Renal cortex interstitium (tissue), 11 donors: ENCODE measurements around the gene WDR1. TPM values are rescaled to one million over a fixed set of nuclear protein-coding genes. Genes with fewer than 3 reads are reported as not detected.

Source experiments
- DNase-seq, 11 donors: peaks; one replicate each; pipeline ENCODE4 v3.0.0-alpha.2; 2013; ENCODE audit warnings: low read depth in 9 of 11, low spot score in 4 of 11; ENCODE audit errors: extremely low read depth in 1 of 11
- polyA plus RNA-seq, 3 donors: library from polyadenylated mRNA; unstranded; fragments of 120-200 nt; gene quantifications; one replicate each; pipeline ENCODE4 v1.2.1, GENCODE V29; 2013; ENCODE audit not compliant: insufficient read length in 3 of 3

The WDR1 gene
- polyA plus RNA-seq, 3 donors = 185 to 200 (median 191) TPM

DNA sequence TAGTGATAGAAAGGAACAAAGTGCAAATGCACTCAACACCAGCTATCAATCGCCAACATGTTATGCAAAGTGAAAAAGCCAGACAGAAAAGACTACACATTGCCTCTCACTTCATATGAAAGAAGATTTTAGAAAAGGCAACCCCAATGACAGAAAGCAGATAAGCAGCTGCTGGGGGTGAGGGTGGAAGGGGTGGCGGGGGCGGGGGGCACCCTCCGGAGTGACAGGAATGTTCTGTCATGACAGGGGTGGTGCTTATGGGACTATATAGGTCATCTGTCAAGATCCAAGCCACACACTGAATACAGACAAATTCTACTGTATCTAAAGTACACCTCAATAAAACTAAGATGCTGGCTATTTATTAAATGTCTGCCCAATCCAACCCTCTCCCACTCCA lies 10.7 kb downstream of the WDR1 start:
- DNase-seq = no peak

DNA sequence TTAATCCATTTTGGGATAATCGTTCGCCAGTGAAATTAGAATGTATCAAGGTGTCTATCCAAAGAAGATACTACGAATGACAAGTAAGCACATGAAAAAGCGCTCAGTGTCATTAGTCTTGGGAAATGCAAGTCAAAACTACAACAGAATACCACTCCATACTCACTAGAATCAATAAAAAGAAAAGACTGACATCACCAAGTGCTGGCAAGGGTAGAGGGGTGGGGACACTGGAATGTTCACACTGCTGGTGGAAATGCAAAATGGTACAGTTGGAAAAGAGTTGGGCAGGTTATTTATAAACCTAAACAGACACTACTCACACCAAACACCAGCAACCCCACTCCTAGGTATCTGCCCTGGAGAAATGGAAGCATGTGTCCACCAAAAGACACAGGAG lies 11.2 kb downstream of the WDR1 start:
- DNase-seq = no peak

DNA sequence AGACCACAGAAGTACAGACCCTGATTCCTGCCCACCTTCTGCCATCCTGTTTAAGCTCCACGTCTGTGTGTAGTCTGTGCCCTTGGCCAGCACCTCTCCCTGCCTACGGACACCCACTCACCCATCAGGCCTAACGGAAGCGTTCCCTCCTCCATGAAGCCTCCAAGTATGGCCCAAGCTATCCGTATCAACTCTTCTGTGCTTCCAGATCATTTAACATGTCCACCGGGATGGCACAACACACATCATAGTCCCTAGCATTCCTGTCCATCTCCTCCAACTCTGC lies 11.7 kb downstream of the WDR1 start:
- no peak for DNase-seq

DNA sequence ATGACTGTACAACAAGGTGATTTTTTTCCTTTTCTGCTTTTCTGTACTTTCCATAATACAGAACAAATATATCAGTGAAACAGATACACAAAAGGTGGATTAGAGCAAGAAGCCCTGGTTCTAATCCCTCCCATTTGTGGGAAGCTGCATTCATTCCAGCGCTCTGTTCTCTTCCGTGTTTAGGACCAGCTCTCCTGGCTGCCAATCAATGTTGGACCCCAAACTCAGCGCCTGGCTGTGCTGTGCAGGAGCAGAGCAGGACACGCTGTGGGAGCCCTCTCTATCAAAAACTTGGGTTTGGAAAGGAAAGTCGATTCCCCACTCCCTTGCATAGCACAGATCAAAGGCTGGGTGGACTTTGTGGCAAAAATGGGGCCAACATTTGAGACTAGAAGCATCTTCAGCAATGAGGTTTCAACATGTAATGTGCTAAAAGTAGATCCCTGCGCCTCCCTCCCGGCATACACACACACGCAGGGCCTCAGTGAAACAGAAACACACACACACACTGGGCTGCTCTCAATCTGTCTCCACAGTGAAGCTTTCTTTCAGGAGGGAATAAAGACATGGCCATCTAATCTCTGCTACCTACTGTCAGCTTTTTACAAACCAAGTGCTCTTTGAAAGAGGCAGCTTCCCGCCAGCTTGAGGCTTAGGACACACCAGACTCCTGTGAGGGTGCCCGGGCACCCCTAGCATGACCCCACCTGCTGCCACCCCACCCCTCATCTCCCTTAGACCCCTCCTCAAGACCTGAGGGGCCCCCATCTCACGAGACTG lies 12.2 kb downstream of the WDR1 start:
- no peak for DNase-seq

DNA sequence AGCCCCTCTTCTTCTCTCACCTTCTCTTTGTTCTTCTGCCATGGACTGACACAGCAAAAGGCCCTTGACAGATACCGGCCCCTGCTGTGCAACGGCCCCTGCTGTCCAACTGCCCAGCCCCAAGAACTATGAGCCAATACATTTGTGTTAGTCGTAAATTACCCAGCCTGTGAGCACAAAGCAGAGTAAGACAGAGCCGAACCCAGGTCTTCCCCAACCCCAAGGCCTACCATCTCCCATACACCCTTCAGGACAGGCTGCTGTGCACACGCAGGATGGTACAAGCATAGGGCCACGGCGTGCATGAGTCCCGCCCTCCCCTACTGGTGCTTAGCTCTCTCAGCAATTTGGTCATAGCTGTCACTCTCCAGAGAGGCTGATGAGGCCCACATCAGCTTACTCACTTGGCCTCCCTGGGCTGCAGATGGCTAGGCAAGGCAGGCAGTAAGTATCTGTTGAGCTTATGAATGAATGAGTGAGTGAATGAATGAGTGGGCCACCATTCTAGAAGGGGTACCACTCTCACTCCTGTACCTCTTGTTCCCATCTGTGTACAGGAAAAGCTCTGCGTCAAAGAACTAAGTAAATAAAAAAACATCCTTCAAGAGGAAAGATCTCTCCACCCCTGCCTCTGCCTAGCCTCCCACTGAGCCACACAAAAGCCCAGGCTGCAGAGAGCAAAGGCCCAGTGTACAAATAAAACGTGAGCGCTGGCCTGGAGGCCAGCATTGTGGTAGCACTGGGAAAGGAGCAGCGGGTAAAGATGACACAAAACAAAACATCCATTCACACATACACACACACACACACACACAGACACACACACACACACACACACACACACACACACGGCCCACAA lies 13.9 kb downstream of the WDR1 start:
- no peak for DNase-seq

DNA sequence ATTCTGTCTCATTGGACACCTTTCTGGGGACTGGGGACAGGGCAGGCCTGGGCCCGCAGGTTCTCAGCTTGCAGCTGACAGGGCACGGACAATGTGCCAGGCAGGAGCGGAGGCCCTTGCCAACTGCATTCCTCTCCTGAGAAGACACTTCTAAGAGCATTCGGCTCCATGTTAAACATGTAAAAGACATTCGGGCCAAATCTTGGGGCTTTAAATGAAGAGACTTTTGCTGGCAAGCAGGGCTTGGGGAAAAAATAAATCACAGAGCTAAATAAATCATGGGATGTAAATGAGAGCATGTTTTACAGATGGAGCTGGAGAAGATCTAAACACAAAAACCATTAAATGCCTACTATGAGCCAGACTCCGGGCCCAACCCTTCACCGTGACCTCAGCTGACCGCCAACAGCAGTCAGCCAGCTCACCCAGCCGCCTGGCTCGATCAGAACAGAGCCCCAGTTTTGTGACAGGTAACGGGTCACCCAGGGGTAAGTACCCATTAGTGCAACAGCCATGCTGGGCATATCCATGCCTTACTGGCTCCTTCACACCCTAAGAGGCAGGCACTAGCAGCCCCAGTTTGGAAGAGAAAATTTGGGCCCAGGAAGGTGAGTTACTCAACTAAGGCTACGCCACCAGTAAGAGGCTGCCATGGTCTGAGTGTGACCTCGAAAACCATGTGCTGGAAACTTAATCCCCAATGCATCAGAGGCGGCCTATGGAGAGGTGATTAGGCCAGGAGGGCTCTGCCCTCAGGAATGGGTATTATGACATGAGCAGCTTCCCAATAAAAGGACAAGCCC lies 14.7 kb downstream of the WDR1 start:
- no peak for DNase-seq

DNA sequence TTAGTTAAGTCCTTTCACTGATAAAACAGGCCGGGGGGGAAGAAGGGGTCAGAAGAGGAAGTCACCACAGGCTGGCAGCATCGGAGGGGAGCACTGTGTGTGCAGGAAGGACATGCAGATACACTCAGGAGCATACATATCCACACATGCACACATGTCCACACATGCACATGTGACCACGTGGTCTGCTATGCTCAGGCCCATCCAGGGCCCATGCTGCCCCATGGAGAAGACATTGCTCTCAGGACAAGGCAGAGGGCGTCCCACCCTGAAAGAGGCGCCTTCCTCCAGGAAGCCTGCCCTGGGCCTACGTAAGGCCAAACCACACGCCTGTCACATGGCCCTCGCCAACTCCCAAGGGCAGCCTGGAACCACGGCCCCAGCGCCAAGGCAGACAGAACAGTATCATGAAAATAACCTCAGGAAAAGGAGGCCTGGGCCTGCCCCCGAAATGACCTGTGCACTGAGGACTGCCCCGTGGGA lies 15.8 kb downstream of the WDR1 start:
- DNase-seq = no peak

DNA sequence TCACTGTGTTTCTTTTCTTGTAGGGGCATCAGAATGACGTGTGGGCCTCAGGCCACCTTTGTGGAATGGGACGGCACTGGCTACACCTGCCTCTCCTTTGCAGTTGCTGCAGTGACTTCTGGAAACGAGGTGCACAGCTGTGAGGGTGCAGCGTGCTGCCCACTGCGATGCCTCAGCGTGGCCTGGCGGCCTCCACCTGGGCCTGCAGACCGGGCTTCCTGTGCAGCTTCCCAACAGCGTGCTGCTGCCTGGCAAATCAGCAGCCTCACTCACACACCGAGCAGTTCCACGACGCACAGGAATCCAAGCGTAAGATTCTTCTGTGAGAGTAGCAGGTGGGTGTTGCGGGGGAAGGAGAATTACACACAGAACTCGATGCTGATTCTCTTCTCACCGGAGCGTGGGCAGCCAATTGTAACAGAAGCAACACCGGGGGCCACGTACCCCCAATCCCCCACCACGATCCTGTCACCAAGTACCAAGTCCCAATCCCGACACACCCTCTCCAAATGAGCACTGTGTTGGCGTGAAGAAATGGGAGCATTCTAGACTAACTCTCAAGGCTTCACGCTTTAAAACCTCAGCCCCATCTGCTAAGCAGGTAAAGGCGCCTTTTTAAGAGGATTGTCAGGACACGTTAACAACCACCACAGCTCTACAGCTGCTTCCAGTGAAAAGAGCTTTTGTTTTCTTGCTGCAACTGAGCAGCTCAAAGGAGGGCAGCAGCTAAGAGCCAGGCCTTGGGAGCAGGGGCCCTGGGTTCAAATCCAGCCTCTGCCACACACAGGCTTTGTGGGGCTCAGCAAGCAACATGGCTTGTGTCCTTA lies 16.9 kb downstream of the WDR1 start:
- no peak for DNase-seq

DNA sequence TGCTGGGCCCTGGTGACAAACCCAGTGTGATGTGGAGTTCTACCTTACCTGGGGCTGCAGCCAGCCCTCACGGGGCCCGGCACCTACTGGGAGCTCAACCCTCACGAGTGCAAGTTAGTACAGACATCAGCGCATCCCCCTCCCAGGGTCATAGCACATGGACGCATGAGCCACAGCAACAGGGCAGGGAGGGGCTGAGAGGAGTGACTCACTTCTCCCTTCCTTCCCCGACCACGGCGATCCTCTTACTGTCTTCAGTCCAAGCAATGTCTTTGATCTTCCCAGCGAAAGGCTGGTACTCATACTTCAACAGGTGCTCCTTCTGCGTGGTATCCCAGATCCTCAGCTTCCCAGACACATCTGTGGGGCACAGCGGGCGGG lies 17.8 kb downstream of the WDR1 start:
- DNase-seq = no peak

DNA sequence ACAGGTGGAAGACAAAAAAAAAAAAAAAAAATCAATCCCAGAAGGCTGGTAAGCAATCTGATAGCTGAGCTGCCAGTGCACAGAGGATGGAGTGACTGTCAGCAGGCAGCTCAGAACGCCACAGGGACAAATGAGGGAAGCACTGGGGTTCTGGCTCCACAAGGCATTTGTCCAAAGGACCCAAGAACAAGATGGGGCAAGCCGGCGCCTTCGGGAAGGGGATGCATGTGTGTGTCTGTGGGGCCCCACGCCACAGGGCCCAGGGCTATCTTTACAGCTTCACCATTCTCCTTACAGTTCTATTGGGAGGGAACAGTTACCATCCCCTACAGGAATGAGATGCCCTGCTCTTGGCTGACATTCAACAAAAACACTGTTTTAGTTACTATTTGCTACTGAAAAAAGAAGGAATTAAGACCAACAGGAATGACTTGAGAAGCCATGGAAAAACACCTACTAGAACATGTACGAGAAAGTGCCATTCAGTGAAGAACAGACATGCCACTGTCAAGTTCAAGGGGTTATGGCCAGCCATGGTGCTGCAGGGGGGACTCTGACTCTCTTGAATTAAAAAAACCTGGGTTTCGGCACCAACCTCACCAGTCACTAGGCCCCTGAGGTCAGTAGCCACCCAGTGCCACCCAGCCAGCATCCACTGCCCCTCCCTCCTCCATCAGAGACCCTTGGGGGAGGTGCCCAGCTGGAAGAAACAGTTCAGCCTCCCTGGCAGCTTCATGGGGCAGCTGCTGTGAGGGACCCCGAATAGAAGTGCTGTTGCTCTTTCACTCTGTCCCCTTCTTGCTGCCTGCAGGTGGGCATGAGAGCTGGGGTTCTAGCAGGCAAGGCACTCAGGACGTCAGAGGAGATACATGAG lies 18.5 kb downstream of the WDR1 start:
- DNase-seq = no peak

DNA sequence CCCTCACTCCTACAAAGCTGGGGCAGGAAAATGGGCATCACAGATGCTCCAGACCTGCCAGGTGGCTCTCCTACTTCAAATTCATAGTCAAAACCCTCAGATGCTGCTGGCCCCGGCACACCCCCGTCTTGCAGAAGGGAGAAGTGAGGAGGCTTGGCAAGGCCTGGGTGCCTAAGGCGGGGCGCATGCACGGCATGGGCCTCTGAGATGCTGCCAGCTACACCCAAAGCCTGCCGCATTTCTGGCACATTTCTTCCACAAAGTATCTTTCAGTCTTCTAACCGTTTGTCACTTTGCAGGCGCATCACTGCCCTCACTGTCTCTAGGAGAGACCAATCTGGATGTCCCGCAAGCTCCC lies 19.6 kb downstream of the WDR1 start:
- DNase-seq = no peak

DNA sequence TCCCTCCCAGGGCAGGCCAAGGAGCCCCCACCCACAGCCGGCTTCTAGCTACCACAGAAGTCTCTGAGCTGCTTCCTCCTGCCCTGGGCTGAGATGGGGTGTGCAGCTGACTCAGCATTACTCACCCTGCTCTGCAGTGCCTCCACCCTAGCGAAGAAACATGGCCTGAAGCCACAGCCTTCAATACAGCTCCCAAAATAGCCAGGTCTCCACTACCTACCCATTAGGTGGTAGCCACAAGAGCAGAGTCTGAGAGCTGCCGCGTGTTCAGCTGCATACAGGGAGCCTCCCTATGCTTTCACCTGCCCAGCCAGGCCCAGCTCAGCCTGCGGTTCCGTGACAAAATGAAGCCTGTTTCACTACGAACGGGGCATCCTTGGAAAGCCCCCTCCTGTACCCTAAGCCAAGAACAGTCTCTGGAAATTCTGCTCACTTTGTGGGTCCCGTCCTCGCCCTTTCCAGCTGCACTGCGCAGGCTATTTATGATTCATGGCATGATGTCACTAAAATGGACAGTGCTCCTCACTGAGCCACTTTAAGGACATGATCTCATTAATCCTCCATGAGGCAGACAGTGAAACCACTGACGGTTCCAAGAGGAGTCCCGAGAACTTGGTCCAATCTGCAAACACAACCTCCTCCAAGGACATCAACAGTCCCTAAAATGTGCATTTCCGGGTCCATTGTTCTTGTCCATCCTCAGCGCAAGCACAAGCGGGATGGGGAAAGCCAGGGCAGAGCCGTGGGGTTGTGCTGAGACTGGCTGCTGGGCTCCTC lies 20.2 kb downstream of the WDR1 start:
- DNase-seq = no peak

DNA sequence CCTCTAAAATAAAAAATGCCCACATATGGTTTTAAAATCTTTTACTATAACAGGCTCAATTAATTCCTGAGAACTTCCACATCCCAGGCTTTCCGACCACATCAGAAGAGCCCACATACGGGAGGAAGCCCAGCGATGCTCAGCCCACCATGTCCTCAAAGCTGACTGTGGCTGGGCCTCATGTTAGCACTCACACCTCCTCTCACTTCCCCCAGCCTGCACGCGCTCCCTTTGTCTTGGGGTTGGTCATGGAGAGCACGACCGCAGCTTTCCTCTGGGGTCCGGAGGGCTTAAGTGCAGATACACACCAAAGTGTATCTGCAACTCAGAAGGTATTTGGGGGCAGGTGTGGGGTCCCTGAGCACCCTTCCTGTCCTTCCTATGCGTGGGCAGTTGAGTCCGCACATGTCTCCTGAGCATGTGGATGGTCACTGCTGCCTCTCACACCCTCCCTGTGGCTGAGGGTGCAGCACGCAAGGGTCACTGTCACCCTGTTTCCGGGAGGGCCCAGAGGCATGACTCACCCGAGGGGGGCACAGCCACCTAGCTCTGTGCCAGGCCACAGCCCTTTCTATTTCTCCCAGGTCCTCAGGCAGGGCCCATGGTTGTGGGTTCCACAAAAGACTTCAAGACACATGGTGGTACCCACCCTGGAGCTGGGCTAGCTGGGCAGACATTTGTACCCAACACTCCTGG lies 21.2 kb downstream of the WDR1 start:
- DNase-seq = no peak

DNA sequence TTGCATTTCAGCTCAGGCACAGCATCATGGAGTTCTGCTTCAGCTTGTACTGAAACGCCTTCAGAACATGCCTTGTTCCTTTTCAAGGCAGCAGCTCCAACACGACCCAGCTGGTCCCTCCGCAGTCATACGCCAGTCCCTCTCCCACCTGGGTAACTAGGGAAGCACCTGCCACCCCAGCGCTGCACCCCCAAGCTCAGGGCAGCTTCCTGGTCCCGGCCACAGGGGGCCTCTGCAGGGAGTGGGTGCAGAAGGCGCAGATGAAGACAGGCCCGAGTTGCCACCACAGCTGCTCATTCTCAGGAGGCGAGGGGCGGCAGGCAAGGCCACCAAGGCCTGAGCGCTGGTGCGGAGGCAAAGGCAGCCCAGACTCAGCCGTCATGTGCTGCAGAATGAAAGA lies 21.8 kb downstream of the WDR1 start:
- DNase-seq = no peak

DNA sequence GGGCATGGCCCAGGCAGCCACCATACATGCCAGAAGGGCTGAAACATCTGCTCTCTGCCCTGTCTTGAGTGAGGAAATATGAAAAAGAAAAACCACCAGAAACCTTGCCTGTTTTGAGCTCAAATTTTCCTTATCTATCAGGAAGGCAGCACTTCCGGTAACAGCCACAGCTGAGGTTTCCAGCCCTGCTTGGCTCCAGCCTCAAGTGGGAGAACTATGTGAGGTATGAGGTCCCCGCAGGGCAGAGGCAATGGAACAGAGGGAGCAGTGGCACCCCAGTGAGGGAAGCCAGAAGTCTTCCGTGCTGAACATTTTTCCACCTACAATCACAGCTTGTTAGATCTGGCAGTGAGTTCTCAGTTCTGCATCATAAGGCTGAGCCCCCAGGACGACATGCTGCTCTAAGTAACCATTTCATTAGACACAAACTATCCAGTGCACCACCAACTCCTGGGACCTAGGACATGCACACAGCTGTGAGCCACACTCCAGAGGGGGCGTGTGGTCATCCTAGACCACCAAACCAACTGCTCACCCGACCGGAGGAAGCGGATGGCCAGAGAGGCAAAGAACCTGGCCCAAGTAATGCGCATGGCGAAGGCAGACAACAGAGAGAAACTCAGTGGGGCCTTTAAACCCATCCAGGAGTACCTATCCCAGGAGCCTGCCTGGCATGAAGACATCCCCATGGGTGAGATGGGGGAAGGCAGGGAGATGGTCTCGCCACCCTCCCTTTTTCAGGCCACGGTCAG lies 22.6 kb downstream of the WDR1 start:
- DNase-seq = no peak

DNA sequence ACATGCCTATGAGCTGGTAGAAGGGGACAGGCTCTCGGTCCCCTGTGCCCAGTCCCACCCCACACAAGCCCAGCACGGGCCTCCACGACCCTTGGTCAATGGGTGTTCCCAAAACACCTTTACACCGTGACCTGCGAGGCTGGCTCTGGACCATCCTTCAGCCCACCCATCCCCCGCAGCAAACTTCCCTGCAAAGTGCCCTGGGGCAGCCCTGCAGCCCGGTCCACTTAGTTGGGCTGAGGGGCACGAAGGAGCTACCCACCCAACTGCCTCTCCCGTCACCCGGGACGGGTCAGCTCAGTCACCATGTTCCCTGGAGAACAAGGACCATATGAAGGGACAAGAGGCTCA lies 23.4 kb downstream of the WDR1 start:
- no peak for DNase-seq
